Esophagus squamous epithelium (tissue), 5 donors: ENCODE measurements around the gene BDP1. TPM values are rescaled to one million over a fixed set of nuclear protein-coding genes. Genes with fewer than 3 reads are reported as not detected.
A peak's percentile ranks its signal among the peaks of the same experiment; 100 is the strongest.

ENCODE experiments used
- DNase-seq: peaks from one replicate; lab custom pipeline; 2025; lab: John Stamatoyannopoulos, UW
- H3K27ac ChIP-seq, 4 donors: fragments of 200-600 bp; sonication (generic); one replicate each; pipeline ENCODE4 v1.5.1; 2016 to 2019; ENCODE audit warnings: mild to moderate bottlenecking in 1 of 4
- H3K27me3 ChIP-seq, 4 donors: fragments of 200-600 bp; sonication (generic); 1 replicate in 3 of 4; 2 replicates in 1 of 4; pipeline versions ENCODE4 v1.5.1 to v1.6.0; 2017 to 2021; ENCODE audit warnings: antibody characterized with exemption in 1 of 4
- H3K36me3 ChIP-seq, 3 donors: fragments of 200-600 bp; sonication (generic); one replicate each; pipeline ENCODE4 v1.5.1; 2016 to 2019
- H3K4me1 ChIP-seq, 3 donors: fragments of 200-600 bp; sonication (generic); one replicate each; pipeline ENCODE4 v1.5.1; 2017 to 2019
- H3K4me3 ChIP-seq, 4 donors: fragments of 200-600 bp; sonication (generic); 1 replicate in 3 of 4; 2 replicates in 1 of 4; pipeline ENCODE4 v1.5.1; 2016 to 2019; ENCODE audit warnings: mild to moderate bottlenecking in 2 of 4, moderate library complexity in 1 of 4
- H3K9me3 ChIP-seq, 3 donors: fragments of 200-600 bp; sonication (generic); one replicate each; pipeline ENCODE4 v1.5.1; 2016 to 2019
- CTCF ChIP-seq, 6 experiments: fragments of 450-650 bp in 4 of 6; fragments of 200-600 bp in 2 of 6; sonication (generic) in 2 of 6; IDR thresholded peaks; one replicate each; pipeline ENCODE4 v1.5.1; 2016 to 2019; ENCODE audit warnings: antibody characterized with exemption in 6 of 6, mild to moderate bottlenecking in 4 of 6, moderate library complexity in 4 of 6
- POLR2A ChIP-seq, 4 donors: fragments of 450-650 bp; IDR thresholded peaks; one replicate each; pipeline ENCODE4 v1.6.1; 2017; ENCODE audit warnings: antibody characterized with exemption in 4 of 4, mild to moderate bottlenecking in 4 of 4, moderate library complexity in 3 of 4
- WGBS, 2 donors: methylation state at CpG; one replicate each; pipeline ENCODE4 v1.1.5; 2018; 5-methylcytosine and 5-hydroxymethylcytosine counted together
- intact Hi-C: fragments of 100-400 bp; cut with DNase I; formaldehyde crosslinking; loops from one replicate; pipeline ENCODE4 v1.15.0; 2022
- total RNA-seq, 4 donors: library from RNA; depleted of rRNA; stranded (reverse); fragments of >200 nt; gene quantifications; one replicate each; pipeline ENCODE4 v1.1.0, GENCODE V29; 2016
- donor health status: DM: yes; HTN: yes; CAD: no.

BDP1 gene
- total RNA-seq, 4 donors from 2014 or later = 15.2 to 36.0 (median 20.6) TPM

GRCh38 chr5:71587766-71588532 is 132.5 kb downstream of the BDP1 start:
- intact Hi-C loops = no loop called here
- no peak for TF ChIP-seq CTCF (IDR thresholded peaks at IDR 0.05)
- DNase-seq = no peak
- Histone ChIP-seq H3K27me3 (no peaks in the 10 kb centered on the region), H3K36me3 (peaks cover 0 to 2% (median 0%) of the 10 kb centered on the region in 3 donors), H3K4me3 (peak overlapping the region; percentile 71 to 82 (median 76)), H3K27ac (peak overlapping the region; percentile 83 to 93 (median 89)), H3K9me3 (no peaks in the 10 kb centered on the region), H3K4me1 (peaks cover 5 to 34% (median 14%) of the 10 kb centered on the region in 3 donors)
- 72 to 78% methylated on average over 7 to 14 of the region's 19 CpGs for whole genome bisulfite sequencing, 2 donors

- H3K4me1 ChIP-seq = peaks cover 5 to 34% (median 14%) of the 10 kb centered on the region in 3 donors
- H3K27ac ChIP-seq = no peak overlapping the region
- TF ChIP-seq POLR2A (IDR thresholded peaks at IDR 0.05) (no peak), CTCF (IDR thresholded peaks at IDR 0.05) (no peak)
- no peaks in the 10 kb centered on the region for H3K9me3 ChIP-seq
- intact Hi-C loops = no loop called here
- H3K36me3 ChIP-seq = peaks cover 0 to 8% (median 0%) of the 10 kb centered on the region in 3 donors
- DNase-seq = no peak
- WGBS, 2 donors = 86 to 92% methylated on average over 2 of the region's 2 CpGs
- peak overlapping the region in 1 of 4 donors; percentile 80 for H3K4me3 ChIP-seq
- no peaks in the 10 kb centered on the region for H3K27me3 ChIP-seq
Measured at GRCh38 chr5:71588533-71588885, 133.1 kb downstream of the BDP1 start.

GRCh38 chr5:71589903-71590302 is 134.5 kb downstream of the BDP1 start:
- no peaks in the 10 kb centered on the region for H3K27me3 ChIP-seq
- TF ChIP-seq CTCF (IDR thresholded peaks at IDR 0.05) = no peak
- TF ChIP-seq POLR2A (IDR thresholded peaks at IDR 0.05) = no peak
- no peak overlapping the region for H3K27ac ChIP-seq
- no peaks in the 10 kb centered on the region for H3K9me3 ChIP-seq
- peaks cover 0 to 16% (median 0%) of the 10 kb centered on the region in 3 donors for H3K36me3 ChIP-seq
- no peak overlapping the region for H3K4me3 ChIP-seq
- no peak for DNase-seq
- 56 to 75% methylated on average over 2 of the region's 2 CpGs for WGBS, 2 donors
- peaks cover 5 to 34% (median 14%) of the 10 kb centered on the region in 3 donors for H3K4me1 ChIP-seq
- intact Hi-C loops = no loop called here

GRCh38 chr5:71591100-71591499 is 135.6 kb downstream of the BDP1 start:
- H3K4me1 ChIP-seq = peaks cover 5 to 34% (median 14%) of the 10 kb centered on the region in 3 donors
- H3K27me3 ChIP-seq = no peaks in the 10 kb centered on the region
- intact Hi-C loops = no loop called here
- no peak overlapping the region for H3K4me3 ChIP-seq
- H3K36me3 ChIP-seq = peaks cover 0 to 28% (median under 1%) of the 10 kb centered on the region in 3 donors
- no peaks in the 10 kb centered on the region for H3K9me3 ChIP-seq
- no peak for DNase-seq
- TF ChIP-seq POLR2A (IDR thresholded peaks at IDR 0.05) (no peak), CTCF (IDR thresholded peaks at IDR 0.05) (no peak)
- H3K27ac ChIP-seq = no peak overlapping the region

- H3K4me3 ChIP-seq = no peak overlapping the region
- H3K9me3 ChIP-seq = no peaks in the 10 kb centered on the region
- intact Hi-C loops = no loop called here
- peaks cover 0 to 77% (median 20%) of the 10 kb centered on the region in 3 donors for H3K36me3 ChIP-seq
- DNase-seq = no peak
- WGBS, 2 donors = 94 to 95% methylated on average over 4 of the region's 4 CpGs
- H3K27ac ChIP-seq = no peak overlapping the region
- H3K27me3 ChIP-seq = no peaks in the 10 kb centered on the region
- H3K4me1 ChIP-seq = peaks cover 0 to 15% (median 9%) of the 10 kb centered on the region in 3 donors
- TF ChIP-seq CTCF (IDR thresholded peaks at IDR 0.05) (no peak), POLR2A (IDR thresholded peaks at IDR 0.05) (no peak)
Measured at GRCh38 chr5:71596169-71596568, 140.7 kb downstream of the BDP1 start.
